H9 (cell line): Measurements from ENCODE around the gene ACOX1. TPM values are rescaled to one million over a fixed set of nuclear protein-coding genes. Genes with fewer than 3 reads are reported as not detected.

Experiments used
- DNase-seq: peaks from one replicate; pipeline ENCODE4 v3.0.0-alpha.2; 2017
- H2AFZ ChIP-seq: one replicate; pipeline ENCODE4 v1.6.1; 2013; ENCODE audit warnings: mild to moderate bottlenecking, low read length, control low read depth, moderate library complexity
- H2AK5ac ChIP-seq: 2 replicates; pipeline ENCODE4 v1.6.1; 2013; ENCODE audit warnings: low read length, control low read depth, mixed read lengths; ENCODE audit not compliant: insufficient read length
- H2BK120ac ChIP-seq: one replicate; pipeline ENCODE4 v1.6.1; 2013; ENCODE audit warnings: low read depth, mild to moderate bottlenecking, low read length, control low read depth, inconsistent platforms; ENCODE audit not compliant: poor library complexity, severe bottlenecking
- H2BK12ac ChIP-seq: 2 replicates; pipeline ENCODE4 v1.6.1; 2013; ENCODE audit warnings: low read length, control low read depth, mixed read lengths, low read depth; ENCODE audit not compliant: insufficient read length
- H2BK15ac ChIP-seq: 2 replicates; pipeline ENCODE4 v1.6.1; 2013; ENCODE audit warnings: low read depth, low read length, control low read depth
- H2BK20ac ChIP-seq: one replicate; pipeline ENCODE4 v1.6.1; 2013; ENCODE audit warnings: low read depth, mild to moderate bottlenecking, low read length, control low read depth, inconsistent platforms; ENCODE audit not compliant: poor library complexity, severe bottlenecking
- H2BK5ac ChIP-seq: 2 replicates; pipeline ENCODE4 v1.6.1; 2013; ENCODE audit warnings: low read length, control low read depth, mixed read lengths; ENCODE audit not compliant: insufficient read length
- H3K14ac ChIP-seq: 2 replicates; pipeline ENCODE4 v1.6.1; 2013; ENCODE audit warnings: low read length, control low read depth; ENCODE audit not compliant: insufficient read depth
- H3K18ac ChIP-seq: 2 replicates; pipeline ENCODE4 v1.6.1; 2013; ENCODE audit warnings: low read depth, mild to moderate bottlenecking, mixed read lengths, low read length, control low read depth; ENCODE audit not compliant: insufficient read length
- H3K23ac ChIP-seq: 2 replicates; pipeline ENCODE4 v1.6.1; 2013; ENCODE audit warnings: low read length, control low read depth, mixed read lengths, low read depth; ENCODE audit not compliant: insufficient read length
- H3K23me2 ChIP-seq: 2 replicates; pipeline ENCODE4 v1.6.1; 2013; ENCODE audit warnings: low read depth, mild to moderate bottlenecking, mixed read lengths, low read length, control low read depth; ENCODE audit not compliant: insufficient read length, poor library complexity, severe bottlenecking
- H3K27ac ChIP-seq: 2 replicates; pipeline ENCODE4 v1.5.1; 2013; ENCODE audit warnings: low read length, control low read depth, mixed read lengths, low read depth; ENCODE audit not compliant: insufficient read length
- H3K27me3 ChIP-seq: 2 replicates; pipeline ENCODE4 v1.6.1; 2013; ENCODE audit warnings: low read length, control low read depth, inconsistent platforms; ENCODE audit not compliant: insufficient read depth
- H3K4ac ChIP-seq: 2 replicates; pipeline ENCODE4 v1.6.1; 2013; ENCODE audit warnings: low read depth, mild to moderate bottlenecking, control low read depth, inconsistent platforms, low read length, moderate library complexity
- H3K4me1 ChIP-seq: 2 replicates; pipeline ENCODE4 v1.6.1; 2013; ENCODE audit warnings: low read length, control low read depth, inconsistent platforms; ENCODE audit not compliant: insufficient read depth
- H3K4me2 ChIP-seq: 2 replicates; pipeline ENCODE4 v1.6.1; 2013; ENCODE audit warnings: low read length, control low read depth, mixed read lengths; ENCODE audit not compliant: insufficient read length, insufficient read depth
- H3K56ac ChIP-seq: 2 replicates; pipeline ENCODE4 v1.6.1; 2013; ENCODE audit warnings: low read depth, mild to moderate bottlenecking, mixed read lengths, low read length, control low read depth; ENCODE audit not compliant: insufficient read length
- H3K79me1 ChIP-seq: 2 replicates; pipeline ENCODE4 v1.6.1; 2013; ENCODE audit warnings: low read depth, mild to moderate bottlenecking, moderate library complexity, low read length, control low read depth, inconsistent platforms; ENCODE audit not compliant: insufficient read depth, poor library complexity, severe bottlenecking
- H3K79me2 ChIP-seq: 2 replicates; pipeline ENCODE4 v1.6.1; 2013; ENCODE audit warnings: low read length, control low read depth, inconsistent platforms; ENCODE audit not compliant: insufficient read depth
- H3K9ac ChIP-seq: 2 replicates; pipeline ENCODE4 v1.6.1; 2013; ENCODE audit warnings: low read length, control low read depth, mixed read lengths; ENCODE audit not compliant: insufficient read length; ENCODE audit errors: extremely low read depth
- H3K9me3 ChIP-seq: one replicate; pipeline ENCODE4 v1.6.1; 2013; ENCODE audit warnings: low read depth, low read length, inconsistent platforms; ENCODE audit not compliant: control insufficient read depth
- H3T11ph ChIP-seq: one replicate; pipeline ENCODE4 v1.6.1; 2013; ENCODE audit warnings: mild to moderate bottlenecking, low read length, control low read depth, inconsistent platforms
- H4K20me1 ChIP-seq: one replicate; pipeline ENCODE4 v1.6.1; 2013; ENCODE audit not compliant: control insufficient read depth, insufficient read length, insufficient read depth
- H4K5ac ChIP-seq: 2 replicates; pipeline ENCODE4 v1.6.1; 2013; ENCODE audit warnings: low read depth, mild to moderate bottlenecking, mixed read lengths, low read length, control low read depth; ENCODE audit not compliant: insufficient read length
- H4K8ac ChIP-seq: replicated peaks from 2 replicates; pipeline ENCODE4 v1.6.1; 2013; ENCODE audit warnings: low read length, control low read depth, mixed read lengths, low read depth; ENCODE audit not compliant: insufficient read length
- H4K91ac ChIP-seq: 2 replicates; pipeline ENCODE4 v1.6.1; 2013; ENCODE audit warnings: low read depth, mild to moderate bottlenecking, moderate library complexity, mixed read lengths, low read length, control low read depth; ENCODE audit not compliant: insufficient read length
- H3K27ac Mint-ChIP-seq, 3 experiments: 2 replicates in 2 of 3; 3 replicates in 1 of 3; pipeline ENCODE4 v1.8.0; 2020 to 2021; ENCODE audit warnings: mixed read lengths in 3 of 3, mild to moderate bottlenecking in 1 of 3, moderate library complexity in 1 of 3
- H3K27me3 Mint-ChIP-seq: 2 replicates; pipeline ENCODE4 v1.8.0; 2021; ENCODE audit warnings: low read depth, mild to moderate bottlenecking, moderate library complexity, mixed read lengths
- H3K36me3 Mint-ChIP-seq, 3 experiments: 2 replicates in 2 of 3; 3 replicates in 1 of 3; pipeline ENCODE4 v1.8.0; 2020 to 2021; ENCODE audit warnings: low read depth in 3 of 3, mixed read lengths in 3 of 3; ENCODE audit not compliant: insufficient read depth in 1 of 3
- H3K4me1 Mint-ChIP-seq, 2 experiments: 2 replicates each; pipeline ENCODE4 v1.8.0; 2020; ENCODE audit warnings: mixed read lengths in 2 of 2
- H3K4me3 Mint-ChIP-seq, 2 experiments: 2 replicates in 1 of 2; 3 replicates in 1 of 2; pipeline ENCODE4 v1.8.0; 2020 to 2021; ENCODE audit warnings: mild to moderate bottlenecking in 2 of 2, mixed read lengths in 2 of 2, moderate library complexity in 1 of 2
- H3K9me3 Mint-ChIP-seq, 2 experiments: 2 replicates in 1 of 2; 3 replicates in 1 of 2; pipeline ENCODE4 v1.8.0; 2020; ENCODE audit warnings: mild to moderate bottlenecking in 2 of 2, mixed read lengths in 2 of 2, moderate library complexity in 1 of 2
- WGBS: extraction: QIAGEN DNeasy Blood & Tissue Kit; methylation state at CpG from one replicate; pipeline ENCODE4 v1.1.7; 2013; ENCODE audit warnings: missing lambda C conversion rate, low lambda C conversion rate, mixed read lengths; ENCODE audit not compliant: insufficient read length; ENCODE audit errors: extremely low coverage; 5-methylcytosine and 5-hydroxymethylcytosine counted together
- total RNA-seq: library from RNA; stranded (reverse); gene quantifications from 2 replicates; pipeline ENCODE4 v1.2.1, GENCODE V29; 2021
- TF ChIP-seq, protein P1 (sequence below): fragments of 200-600 bp; sonication (generic); conservative IDR thresholded peaks from 3 replicates; pipeline ENCODE4 v1.8.0; 2021; ENCODE audit warnings: antibody characterized with exemption, mild to moderate bottlenecking

The ACOX1 gene
- total RNA-seq, 1 experiment from 2014 or later: 27.4 TPM

DNA sequence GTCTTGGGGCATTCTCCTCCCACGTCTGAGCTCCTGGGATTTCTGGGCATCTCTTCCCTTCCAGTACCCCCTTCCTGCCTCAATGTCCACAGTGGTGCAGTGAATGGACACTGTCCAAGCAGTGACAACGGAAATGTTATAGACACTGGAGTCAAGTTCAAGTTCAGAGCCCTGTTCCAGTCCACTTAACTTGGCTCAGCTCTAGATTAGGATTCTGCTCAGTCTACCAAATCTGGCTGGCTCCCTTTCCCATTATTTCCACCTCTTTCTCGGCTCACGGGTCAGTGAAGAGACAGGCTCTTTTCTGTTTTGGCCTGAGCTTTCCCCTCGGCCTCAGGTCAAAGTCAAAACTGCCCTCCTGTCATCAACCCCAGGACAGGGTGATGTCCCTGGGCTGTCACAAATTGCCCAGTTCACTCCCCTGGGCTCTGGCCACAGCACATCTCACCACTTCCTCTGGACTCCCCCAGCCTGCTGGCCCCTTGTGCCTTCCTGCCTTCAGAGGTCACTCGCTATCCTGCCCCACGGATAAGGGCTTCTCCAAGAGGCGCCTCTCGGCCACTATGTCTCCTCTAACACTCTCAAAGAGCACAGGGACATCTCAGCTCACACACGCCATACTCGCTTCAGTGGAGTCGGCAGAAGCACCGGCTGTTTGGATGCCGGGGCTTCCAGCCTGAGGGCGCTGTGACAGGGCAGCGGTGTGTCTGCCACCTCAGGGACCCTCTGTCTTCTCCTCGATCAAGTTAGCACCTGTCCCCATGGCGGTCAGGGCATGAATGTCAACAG lies 56.6 kb downstream of the ACOX1 start:
- H3K27ac ChIP-seq: no peak overlapping the region

More for the DNA sequence above, 56.6 kb downstream of the ACOX1 start:
- no peak overlapping the region for H3K56ac ChIP-seq
- TF ChIP-seq, protein P1, sequence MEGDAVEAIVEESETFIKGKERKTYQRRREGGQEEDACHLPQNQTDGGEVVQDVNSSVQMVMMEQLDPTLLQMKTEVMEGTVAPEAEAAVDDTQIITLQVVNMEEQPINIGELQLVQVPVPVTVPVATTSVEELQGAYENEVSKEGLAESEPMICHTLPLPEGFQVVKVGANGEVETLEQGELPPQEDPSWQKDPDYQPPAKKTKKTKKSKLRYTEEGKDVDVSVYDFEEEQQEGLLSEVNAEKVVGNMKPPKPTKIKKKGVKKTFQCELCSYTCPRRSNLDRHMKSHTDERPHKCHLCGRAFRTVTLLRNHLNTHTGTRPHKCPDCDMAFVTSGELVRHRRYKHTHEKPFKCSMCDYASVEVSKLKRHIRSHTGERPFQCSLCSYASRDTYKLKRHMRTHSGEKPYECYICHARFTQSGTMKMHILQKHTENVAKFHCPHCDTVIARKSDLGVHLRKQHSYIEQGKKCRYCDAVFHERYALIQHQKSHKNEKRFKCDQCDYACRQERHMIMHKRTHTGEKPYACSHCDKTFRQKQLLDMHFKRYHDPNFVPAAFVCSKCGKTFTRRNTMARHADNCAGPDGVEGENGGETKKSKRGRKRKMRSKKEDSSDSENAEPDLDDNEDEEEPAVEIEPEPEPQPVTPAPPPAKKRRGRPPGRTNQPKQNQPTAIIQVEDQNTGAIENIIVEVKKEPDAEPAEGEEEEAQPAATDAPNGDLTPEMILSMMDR: no peak
- H3K18ac ChIP-seq: no peak overlapping the region
- Mint-ChIP-seq H3K27me3 (no peaks in the 10 kb centered on the region), H3K36me3 (peaks cover 2 to 26% (median 11%) of the 10 kb centered on the region in 3 experiments; a peak in 6 of 7 replicates), H3K4me1 (no peaks in the 10 kb centered on the region), H3K9me3 (no peaks in the 10 kb centered on the region), H3K4me3 (no peak overlapping the region), H3K27ac (peak overlapping the region in 1 of 3 experiments; percentile 61; a peak in 2 of 7 replicates)
- no peaks in the 10 kb centered on the region for H3K27me3 ChIP-seq
- no peak overlapping the region for H2BK120ac ChIP-seq
- H3K9ac ChIP-seq: no peak overlapping the region
- H2BK12ac ChIP-seq: no peak overlapping the region
- no peak overlapping the region for H4K91ac ChIP-seq
- H3K4me1 ChIP-seq: no peaks in the 10 kb centered on the region
- H3K79me2 ChIP-seq: no peaks in the 10 kb centered on the region
- DNase-seq: no peak
- WGBS: no CpG with 5 or more reads among the region's 18 CpGs
- H3K4ac ChIP-seq: no peak overlapping the region
- H4K20me1 ChIP-seq: no peaks in the 10 kb centered on the region
- H4K5ac ChIP-seq: no peak overlapping the region
- no peak overlapping the region for H2AFZ ChIP-seq
- no peak overlapping the region for H3K4me2 ChIP-seq
- H2BK5ac ChIP-seq: no peak overlapping the region
- H3K14ac ChIP-seq: no peak overlapping the region
- no peak overlapping the region for H2BK20ac ChIP-seq
- H3K9me3 ChIP-seq: no peaks in the 10 kb centered on the region
- H3K79me1 ChIP-seq: no peaks in the 10 kb centered on the region
- H2AK5ac ChIP-seq: no peak overlapping the region
- H4K8ac ChIP-seq: no peak overlapping the region
- H3T11ph ChIP-seq: no peak overlapping the region
- H2BK15ac ChIP-seq: no peak overlapping the region
- no peaks in the 10 kb centered on the region for H3K23me2 ChIP-seq
- no peak overlapping the region for H3K23ac ChIP-seq
